HG02678 (cell line): ENCODE measurements around the gene RCE1.

Source experiments
- ATAC-seq: cut with Tn5 transposase; IDR thresholded peaks from one replicate; pipeline ENCODE4 v1.9.1; 2021; ENCODE audit warnings: mild to moderate bottlenecking, moderate library complexity; ENCODE audit not compliant: unreplicated experiment

Gene RCE1

DNA sequence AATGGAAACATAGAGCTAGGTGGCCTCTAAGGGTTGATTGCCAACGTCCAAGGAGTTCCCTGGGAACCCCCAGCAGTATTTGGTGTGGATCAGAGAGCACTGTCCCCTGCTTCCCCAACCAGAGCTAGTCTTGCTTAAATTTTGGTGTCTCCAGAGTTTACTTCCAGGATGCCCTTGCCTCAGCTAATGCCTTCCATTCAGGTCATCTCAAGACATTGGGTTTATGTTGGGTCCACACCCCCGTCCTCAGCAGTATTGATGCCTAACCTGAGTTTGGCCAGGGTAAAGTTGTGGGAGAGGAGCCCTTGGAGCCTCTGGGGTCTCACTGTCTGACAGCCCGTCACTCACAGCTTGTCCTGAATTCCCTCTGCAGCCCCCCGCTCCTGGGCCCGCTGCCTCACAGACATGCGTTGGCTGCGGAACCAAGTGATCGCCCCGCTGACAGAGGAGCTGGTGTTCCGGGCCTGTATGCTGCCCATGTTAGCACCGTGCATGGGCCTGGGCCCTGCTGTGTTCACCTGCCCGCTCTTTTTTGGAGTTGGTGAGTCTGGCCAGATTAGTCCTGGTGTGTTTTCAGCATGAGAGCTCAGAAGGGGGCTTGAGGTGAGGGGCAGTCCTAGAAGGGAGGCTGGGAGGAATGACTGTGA, 1.4 kb downstream of the RCE1 start:
- ATAC-seq, result no peak

DNA sequence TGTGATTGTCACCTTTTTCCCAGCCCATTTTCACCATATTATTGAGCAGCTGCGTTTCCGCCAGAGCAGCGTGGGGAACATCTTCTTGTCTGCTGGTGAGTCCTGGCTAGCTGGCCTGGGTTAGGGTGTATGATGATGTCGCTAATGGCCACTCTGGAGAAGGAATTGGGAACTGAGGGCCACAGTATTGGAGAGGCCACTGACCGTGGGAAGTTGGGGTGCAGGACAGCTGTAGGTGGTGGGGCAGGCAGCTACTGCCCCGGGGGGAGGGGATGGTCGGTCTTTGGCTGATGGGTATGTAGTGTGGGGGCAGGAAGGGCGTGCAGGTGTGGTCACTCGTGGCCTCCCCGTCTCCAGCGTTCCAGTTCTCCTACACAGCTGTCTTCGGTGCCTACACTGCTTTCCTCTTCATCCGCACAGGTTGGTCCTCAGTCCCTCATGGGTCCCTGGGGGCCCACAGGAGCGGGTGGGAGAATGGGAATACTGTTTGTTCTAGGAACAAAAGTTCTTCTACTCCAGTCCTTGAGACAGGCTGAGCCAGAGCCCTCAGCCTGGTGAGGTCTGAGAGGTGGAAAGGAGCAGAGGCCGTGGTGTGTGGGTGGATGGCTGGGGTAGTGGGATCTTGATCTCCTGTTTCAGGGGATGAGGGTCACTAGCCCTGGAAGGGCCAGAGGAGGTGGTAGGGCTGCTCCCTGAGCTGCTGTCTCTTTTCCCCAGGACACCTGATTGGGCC, 2.1 kb downstream of the RCE1 start:
- no peak for ATAC-seq

DNA sequence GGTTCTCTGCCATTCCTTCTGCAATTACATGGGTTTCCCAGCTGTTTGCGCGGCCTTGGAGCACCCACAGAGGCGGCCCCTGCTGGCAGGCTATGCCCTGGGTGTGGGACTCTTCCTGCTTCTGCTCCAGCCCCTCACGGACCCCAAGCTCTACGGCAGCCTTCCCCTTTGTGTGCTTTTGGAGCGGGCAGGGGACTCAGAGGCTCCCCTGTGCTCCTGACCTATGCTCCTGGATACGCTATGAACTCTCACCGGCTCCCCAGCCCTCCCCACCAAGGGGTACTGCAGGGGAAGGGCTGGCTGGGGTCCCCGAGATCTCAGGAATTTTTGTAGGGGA, 2.6 kb downstream of the RCE1 start:
- ATAC-seq, result no peak

DNA sequence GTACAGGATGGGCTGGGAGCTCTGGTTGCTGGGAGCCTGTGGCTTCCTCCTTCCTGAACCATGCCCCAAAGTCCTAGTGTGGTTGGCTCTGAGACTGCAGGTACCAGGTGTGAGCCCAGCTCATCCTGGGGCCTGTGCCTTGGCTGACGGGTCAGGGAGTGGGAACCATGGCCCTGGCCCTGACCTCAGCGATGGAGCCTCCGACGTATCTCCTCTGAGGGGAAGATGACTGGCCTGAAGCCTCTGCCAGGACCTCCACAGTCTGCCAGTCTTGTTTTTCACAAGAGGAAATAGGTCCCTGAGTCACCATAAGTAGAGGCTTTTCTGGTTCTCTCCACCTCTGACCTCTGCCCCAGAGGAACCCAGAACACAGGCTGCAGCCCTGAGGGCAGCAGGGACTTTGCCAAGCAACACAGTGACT, 3.4 kb downstream of the RCE1 start:
- no peak for ATAC-seq

DNA sequence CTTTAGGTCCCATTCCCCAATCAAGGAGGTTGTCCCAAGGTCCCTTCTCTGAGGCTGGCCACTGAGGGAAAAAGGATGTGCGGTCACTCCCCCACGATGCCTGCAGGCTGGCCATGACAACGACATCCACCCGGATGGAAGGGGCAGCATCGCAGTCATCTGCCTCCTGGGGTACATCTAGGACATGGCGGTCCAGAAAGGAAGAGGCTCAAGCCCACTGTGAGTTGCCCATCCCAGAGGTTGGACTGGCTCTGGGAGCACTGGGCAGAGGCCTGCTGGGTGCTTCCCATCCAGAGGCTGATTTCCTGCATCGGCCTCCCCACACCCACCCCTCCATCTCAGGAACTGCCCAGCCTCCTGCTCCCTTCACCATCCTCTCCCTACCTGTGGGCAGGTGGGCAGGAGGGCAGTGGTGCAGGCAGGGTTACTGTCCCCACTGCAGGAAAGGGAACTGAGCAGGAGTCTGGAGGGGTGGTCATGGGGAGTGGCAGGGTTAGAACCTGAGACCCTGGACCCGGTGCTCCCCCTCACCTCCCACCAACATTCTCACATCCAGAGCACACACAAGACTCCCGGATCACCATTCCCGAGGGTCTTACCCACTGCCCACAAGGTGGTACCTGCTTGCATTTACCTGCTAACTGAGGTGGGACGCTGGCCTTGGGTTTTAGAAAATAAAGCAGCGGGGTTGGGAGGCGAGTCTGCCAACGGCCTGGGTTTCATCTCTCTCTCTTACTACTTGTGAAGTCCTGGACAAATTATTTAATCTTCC, 4.4 kb downstream of the RCE1 start:
- no peak for ATAC-seq

DNA sequence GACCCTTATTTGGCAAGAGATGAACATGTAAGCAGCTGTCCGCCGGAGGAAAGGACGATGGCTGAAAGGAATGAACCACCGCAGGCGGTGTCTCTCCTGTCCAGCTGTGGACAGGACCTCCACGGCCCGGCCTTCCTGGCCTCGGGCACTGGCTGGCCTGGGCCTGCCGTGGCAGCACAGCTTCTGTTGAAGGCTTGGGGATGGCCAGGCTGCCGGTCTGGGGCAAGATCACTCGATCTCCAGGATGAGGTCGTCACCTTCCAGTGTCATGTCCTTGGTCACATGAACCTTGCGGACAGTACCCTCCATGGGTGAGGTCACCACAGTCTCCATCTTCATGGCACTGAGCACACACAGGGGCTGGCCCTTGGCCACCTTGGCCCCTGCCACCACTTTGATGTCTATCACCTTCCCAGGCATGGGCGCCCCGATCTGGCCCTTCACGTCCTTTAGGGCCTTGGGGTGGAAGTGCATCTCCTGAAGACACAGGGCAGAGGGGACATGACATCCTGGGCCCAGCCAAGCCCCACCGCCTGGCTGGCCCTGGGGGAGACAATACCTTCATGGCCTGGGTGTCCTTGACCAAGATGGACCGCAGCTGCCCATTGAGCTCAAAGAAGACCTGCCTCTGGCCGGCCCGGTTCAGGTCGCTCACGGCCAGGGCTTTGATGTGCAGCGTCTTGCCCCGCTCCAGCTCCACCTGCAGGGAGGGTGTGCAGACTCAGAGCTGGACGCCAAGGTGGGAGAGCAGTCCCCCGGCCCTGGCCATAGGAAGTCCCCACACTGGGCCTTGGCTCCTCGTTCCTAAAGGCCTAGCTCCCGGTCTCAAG, 5.6 kb downstream of the RCE1 start:
- no peak for ATAC-seq

DNA sequence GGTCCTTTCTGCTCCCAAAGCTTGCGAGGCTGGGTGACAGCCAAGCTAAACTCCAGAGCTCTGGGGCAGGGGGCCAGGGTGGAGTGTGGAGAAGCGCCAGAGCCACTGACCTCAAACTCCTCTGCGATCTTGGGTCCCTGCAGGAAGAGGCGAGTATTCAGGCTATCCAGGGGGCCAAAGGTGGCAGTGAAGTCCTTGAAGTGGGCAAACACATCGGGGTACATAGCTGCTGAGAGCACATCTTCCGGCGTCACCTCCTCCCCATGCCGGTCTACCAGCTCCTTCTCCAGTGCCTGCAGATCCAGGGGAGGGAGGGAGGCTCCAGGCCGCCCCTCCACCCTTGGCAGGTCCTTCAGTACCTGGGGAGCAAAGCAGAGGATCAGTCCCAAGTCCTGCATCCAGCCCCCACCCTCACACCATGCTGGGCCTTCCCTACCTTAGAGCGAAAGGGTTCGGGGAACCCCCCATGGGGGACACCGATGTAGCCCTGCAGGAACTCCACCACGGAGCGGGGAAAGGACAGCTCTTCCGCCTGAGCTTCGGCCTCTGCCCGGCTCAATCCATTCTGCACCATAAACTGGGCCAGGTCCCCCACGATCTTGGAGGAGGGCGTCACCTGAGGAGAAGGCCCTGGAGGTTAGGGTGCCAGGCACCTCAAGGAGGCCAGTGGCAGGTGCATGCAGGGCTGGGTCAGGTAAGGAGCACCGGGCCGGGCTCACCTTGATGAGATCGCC, 6.4 kb downstream of the RCE1 start:
- no peak for ATAC-seq

DNA sequence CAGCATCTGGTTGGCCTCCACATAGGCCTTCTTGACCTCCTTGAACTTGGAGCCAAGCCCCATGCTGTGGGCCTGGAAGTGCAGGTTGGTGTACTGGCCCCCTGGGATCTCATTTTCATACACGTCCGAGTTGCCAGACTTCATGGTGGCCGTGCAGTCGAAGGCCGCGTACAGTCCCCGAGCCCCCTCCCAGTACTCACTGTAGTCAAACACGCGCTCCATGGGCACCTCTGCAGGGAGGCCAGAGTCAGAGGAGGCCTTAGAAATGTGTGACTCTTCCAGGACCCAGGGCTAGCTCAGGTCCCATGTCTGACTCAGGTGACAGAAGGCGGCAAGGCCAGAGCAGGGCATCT, 7.0 kb downstream of the RCE1 start:
- no peak for ATAC-seq

DNA sequence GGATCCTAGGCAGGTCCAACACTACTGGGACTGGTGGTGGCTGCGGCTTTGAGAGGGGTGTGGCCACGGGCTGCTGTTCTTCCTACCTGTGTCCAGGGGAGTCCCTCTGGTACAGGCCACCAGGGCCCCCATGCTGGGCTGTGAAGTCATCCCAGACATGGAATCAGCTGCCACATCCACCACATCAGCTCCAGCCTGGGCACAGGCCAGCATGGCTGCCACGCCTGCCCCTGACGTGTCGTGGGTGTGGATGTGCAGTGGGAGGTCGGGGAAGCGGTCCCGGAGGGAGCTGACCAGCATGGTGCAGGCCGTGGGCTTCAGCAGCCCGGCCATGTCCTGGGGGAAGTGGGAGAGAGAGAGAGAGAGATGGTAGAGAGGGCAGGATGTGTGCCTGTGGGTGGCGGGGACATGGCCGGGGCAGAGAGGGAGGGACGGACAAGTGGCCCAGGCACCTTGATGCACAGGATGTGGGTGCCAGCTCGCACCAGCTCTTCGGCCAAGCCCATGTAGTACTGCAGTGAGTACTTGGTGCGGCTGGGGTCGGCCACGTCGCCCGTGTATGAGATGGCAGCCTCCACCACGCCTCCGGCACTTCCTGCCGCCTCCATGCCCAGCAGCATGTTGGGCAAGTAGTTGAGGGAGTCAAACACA, 7.5 kb downstream of the RCE1 start:
- no peak for ATAC-seq

DNA sequence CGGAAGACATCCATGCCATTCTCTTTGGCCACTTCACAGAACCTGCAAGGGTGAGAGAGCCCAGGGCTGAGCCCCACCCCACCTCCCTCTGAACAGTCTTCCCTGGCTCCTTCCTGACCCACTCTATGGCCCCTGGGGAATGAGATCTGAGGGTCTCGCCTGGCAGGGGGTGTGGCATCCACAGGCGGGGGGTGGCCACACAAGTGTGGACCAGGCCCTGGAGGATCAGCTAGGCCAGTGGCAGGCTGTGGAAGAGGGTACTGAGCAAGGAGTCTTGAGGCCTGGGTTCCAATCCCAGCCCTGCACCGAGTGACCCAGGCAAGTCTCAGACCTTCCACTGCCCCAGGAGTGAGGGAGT, 8.0 kb downstream of the RCE1 start:
- no peak for ATAC-seq

DNA sequence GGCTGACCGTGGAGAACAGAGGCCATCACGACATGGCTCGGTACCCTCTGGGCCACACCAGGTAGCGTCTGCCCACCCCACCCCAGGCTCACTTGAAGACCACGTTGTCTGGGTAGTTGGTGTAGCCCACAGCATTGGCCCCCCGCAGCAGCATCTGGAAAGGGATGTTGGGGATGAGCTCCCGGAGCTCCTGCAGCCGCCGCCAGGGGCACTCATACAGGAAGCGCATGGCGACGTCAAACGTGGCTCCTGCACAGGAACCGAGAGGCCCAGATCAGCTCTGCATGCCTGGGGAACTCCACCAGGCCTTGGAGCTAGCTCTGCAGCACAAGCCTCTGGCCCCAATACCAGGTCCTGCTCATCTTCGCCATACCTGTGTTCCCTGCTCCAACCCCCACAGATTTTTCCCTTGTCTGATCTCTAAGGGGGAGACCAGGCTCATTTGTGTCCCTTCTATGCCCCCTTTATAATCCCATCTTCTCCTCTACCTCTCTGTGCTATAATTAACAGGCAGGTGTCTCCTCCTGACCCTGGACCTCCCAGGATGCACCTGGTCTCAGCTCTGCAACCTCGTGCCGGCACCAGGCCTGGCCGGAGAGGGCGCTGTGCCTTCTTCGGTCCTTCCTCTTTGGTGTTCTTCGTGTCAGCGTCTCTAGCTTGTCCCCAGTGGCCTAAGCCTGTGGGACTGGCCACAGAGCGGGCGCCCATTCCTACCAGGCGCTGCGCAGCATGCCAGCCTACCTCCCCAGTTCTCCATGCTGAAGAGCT, 8.6 kb downstream of the RCE1 start:
- no peak for ATAC-seq

DNA sequence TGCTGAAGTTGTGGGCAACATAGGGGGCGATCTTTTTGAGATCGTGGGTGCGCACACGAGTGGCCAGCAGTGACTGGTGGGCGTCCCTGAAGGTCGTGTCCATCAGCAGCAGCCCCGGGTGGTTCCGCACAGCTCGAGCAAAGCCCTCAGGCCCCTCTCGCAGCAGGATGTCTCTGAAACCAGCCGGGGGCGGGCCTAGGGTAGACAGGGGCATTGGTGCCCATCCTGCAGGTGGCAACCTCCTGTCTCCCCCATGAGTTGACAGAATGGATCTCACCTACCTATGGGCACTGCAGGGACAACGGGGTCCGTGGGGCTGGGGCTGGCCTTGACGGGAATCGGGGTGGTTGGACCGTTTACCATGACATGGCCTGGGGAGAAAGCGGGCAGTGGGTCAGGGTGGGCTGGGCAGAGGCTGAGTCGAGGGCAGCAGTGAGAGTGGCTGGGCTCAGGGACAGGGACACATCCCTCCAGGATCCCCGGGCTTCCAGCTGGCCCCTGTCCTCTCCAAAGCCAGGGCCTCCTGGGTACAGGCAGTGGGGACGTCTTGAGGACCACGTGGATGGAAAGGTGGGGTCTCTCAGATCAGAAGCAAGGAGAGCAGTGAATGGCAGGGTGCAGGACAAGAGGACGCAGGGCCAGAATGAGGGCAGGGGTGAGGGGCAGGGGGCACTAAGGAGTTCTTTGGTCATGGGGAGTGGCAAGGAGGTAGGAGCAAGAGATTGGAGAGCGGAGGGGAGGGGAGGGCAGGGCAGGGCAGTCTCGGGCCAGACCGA, 9.4 kb downstream of the RCE1 start:
- ATAC-seq, result no peak

DNA sequence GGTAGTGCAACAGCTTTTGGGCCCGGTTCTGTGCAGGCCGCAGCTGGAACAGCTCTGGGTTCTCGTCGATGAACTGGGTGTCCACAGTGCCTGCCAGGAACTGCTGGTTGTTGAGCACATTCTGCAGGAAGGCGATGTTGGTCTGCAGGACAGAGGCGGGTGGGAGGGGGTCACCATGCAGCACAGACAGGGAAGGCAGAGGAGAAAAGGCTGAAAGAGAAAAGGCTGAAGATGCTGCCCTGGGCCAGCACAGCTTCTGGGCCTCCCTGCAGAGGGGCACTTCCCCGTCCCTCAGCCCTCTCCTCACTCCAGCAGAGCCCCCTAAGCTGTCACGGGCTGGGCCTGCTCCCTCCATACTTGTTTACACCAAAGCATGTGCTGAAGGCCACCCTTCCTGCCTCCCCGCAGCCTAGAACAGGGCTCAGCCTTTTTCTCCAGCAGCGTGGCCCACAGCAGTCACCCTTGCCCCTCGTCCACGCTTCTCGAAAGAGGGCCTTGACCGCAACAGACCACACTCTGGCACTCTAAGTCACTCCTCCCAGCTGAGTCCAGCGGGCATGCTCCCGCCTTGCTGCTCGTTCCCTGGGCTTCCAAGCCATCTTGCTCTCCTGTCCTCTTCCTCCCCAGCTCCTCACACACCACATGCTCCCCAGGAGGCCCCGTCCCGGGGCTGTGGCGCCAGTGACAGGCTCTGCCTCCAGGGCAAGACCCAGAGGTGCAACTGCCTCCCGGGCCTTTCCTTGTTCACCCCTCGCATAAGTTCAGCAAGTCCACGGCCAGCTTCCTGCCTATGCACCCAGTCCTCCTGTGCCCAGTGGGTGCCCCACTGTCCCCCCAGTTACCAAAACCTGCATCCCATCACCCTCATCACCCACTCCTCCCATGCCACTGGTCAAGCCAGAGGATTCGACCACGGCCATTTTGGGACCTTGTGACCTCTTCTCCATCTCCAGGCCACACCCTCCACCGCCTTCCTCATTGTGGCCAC, 10.3 kb downstream of the RCE1 start:
- no peak for ATAC-seq

DNA sequence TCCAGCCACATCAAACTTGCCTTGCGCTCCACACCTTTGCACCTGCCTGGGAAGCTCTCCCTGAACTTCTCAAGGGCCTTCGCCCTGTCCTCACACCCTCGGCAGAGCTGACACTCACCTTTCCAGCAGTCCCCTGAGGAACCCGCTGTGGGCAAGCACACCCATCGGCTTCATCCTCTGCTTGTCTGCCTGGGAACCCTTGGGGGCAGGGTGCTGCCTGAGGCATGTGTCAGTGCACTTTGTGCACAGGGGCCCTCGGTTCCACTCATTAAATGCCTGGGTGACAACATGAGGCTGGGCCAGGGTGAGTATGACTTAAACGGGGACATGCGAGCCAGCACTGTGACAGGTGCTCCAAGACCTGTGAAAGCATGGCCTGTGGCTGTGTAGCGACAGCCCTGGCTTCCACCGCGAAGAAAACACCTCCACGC, 11.0 kb downstream of the RCE1 start:
- ATAC-seq, result no peak

DNA sequence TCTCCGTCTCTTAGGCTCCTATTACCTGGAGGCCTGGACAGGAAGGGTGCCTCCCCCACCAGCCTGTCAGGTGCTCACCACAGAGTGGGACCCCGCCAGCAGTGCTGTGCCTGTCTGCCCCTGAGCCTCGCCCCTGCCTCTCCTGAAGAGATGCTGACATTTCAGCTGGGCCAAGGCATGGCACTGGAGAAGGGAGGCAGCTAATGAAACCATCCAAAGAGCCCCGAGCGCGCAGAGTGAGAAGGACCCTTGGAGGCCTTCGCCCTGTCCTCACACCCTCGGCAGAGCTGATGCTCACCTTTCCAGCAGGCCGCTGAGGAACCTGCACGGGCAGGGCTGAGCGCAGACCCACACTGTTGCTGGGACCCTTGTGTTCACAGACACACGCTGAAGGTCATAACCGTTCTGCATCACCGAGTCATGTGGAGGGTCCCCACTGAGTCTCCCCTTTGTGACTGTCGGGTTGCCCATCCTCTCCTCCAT, 11.5 kb downstream of the RCE1 start:
- ATAC-seq, result no peak

DNA sequence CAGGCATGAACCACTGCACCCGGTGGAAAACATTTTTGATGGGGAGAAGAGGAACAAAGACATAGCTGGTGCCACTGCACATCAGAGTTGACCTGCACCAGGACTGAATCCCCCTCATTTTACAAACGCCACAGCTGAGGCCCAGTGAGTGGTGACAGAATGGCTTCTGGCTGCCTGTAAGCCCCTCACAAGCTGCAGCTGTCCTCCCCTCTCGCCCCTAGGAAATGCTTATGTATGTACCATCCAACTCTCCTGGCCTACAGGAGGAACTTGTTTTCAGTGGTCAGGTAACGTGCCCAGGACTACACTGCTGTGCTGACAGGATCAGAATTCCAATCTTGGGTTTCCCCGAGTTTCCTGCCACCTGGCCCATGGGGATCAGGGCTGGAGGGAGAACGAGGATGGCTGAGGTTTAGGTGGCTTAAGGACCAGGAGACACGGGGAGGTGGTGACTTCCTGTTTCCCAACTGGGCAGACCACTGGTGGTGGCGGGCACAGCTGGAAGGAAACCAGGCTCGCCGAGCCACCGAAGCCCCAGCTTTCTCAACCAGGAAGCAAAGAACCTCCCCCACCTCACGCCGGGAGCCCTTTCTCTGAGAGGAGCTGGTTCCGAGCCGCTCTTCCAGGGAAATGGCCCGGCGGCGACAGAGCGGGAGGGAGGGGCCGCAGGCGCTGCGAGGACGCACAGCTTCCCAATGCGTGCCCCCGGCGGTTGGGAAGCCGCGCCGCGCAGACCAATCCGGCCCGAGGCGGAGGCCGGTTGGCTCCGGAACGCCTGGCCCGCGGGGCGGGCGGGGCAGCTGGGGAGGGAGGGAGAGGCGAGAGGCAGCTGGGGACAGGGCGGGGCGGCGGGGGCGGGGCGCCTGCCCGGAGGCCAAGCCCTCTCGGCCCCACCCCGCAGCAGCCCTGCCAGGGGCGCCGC, 12.6 kb downstream of the RCE1 start:
- ATAC-seq, result peak; percentile 70
